HepG2 (cell line): ENCODE measurements around the gene IFT27. TPM values are rescaled to one million over a fixed set of nuclear protein-coding genes. Genes with fewer than 3 reads are reported as not detected.

ENCODE experiments used
- ATAC-seq: fragments of 200-7000 bp; cut with Tn5 transposase; 3 replicates; pipeline ENCODE4 v1.9.1; 2020; ENCODE audit warnings: mild to moderate bottlenecking, moderate library complexity
- Bru-seq: library from RNA; stranded (reverse); fragments of 400-500 nt; gene quantifications from one replicate; lab custom pipeline; 2021; lab: Mats Ljungman, UMichigan
- BruChase-seq, 2 experiments: library from RNA; stranded (reverse); fragments of 400-500 nt; gene quantifications; one replicate each; lab custom pipeline; 2021; lab: Mats Ljungman, UMichigan
- BruUV-seq: library from RNA; stranded (reverse); fragments of 400-500 nt; replicated peaks from 2 replicates; lab custom pipeline; 2021; lab: Mats Ljungman, UMichigan
- CTCF ChIA-PET: fragments of 300-600 bp; formaldehyde crosslinking; extraction: SDS; loops from one replicate; lab custom pipeline; 2021; ENCODE audit warnings: low total read pairs, inconsistent platforms, low intra/inter-chr PET ratio; lab: Yijun Ruan, JAX
- POLR2A ChIA-PET: fragments of 350-600 bp; sonication (Branson Sonifier 250); formaldehyde crosslinking; loops from one replicate; lab custom pipeline; 2020; ENCODE audit warnings: antibody characterized with exemption, inconsistent platforms; lab: Yijun Ruan, JAX
- DNase-seq: peaks from one replicate; pipeline ENCODE4 v3.0.0-alpha.2; 2015; ENCODE audit warnings: low spot score
- FAIRE-seq: peaks from 3 replicates; lab custom pipeline; 2011; peaks lifted over from hg19 to GRCh38; lab: Jason Lieb, UNC
- H2AFZ ChIP-seq: one replicate; pipeline ENCODE4 v1.6.1; 2011; ENCODE audit warnings: low read length, inconsistent platforms
- H3K27ac ChIP-seq: fragments of 300-600 bp; 3 replicates; pipeline ENCODE4 v1.8.0; 2011; ENCODE audit warnings: mixed run types, mild to moderate bottlenecking, mixed read lengths, low read length, inconsistent platforms; ENCODE audit not compliant: insufficient read depth; ENCODE audit errors: extremely low read length
- H3K27me3 ChIP-seq, 2 experiments: fragments of 200-600 bp in 1 of 2; 2 replicates in 1 of 2; 3 replicates in 1 of 2; pipeline versions ENCODE4 v1.6.0 to v1.8.0; 2011; ENCODE audit warnings: low read length in 2 of 2, mild to moderate bottlenecking in 2 of 2, moderate library complexity in 2 of 2, inconsistent platforms in 1 of 2; ENCODE audit not compliant: insufficient read depth in 2 of 2, control insufficient read depth in 1 of 2
- H3K36me3 ChIP-seq, 2 experiments: fragments of 200-600 bp in 1 of 2; replicated peaks in 1 of 2; 2 replicates in 1 of 2; 3 replicates in 1 of 2; pipeline versions ENCODE4 v1.5.1 to v1.8.0; 2011; ENCODE audit warnings: low read length in 2 of 2, inconsistent platforms in 1 of 2; ENCODE audit not compliant: insufficient read depth in 2 of 2, control insufficient read depth in 1 of 2
- H3K4me1 ChIP-seq: 2 replicates; pipeline ENCODE4 v1.5.1; 2012; ENCODE audit warnings: low read length, inconsistent platforms; ENCODE audit not compliant: insufficient read depth
- H3K4me2 ChIP-seq: 2 replicates; pipeline ENCODE4 v1.6.0; 2011; ENCODE audit warnings: low read depth, low read length, inconsistent platforms
- H3K4me3 ChIP-seq, 3 experiments: fragments of 200-600 bp in 1 of 3; sonication (generic), shearing (Covaris generic) in 1 of 3; replicated peaks in 1 of 3; 2 replicates each; pipeline ENCODE4 v1.5.1; 2011 to 2016; ENCODE audit warnings: low read length in 3 of 3, inconsistent platforms in 2 of 3, low read depth in 2 of 3, mild to moderate bottlenecking in 2 of 3, control low read depth in 1 of 3, mixed read lengths in 1 of 3; ENCODE audit not compliant: insufficient read depth in 1 of 3
- H3K79me2 ChIP-seq: one replicate; pipeline ENCODE4 v1.6.1; 2011; ENCODE audit warnings: low read length, inconsistent platforms; ENCODE audit not compliant: insufficient read depth
- H3K9ac ChIP-seq: 2 replicates; pipeline ENCODE4 v1.6.0; 2011; ENCODE audit warnings: mild to moderate bottlenecking, low read depth, low read length, inconsistent platforms; ENCODE audit not compliant: insufficient read depth
- H3K9me3 ChIP-seq: 2 replicates; pipeline ENCODE4 v1.5.1; 2012; ENCODE audit warnings: mild to moderate bottlenecking, low read length
- H4K20me1 ChIP-seq: 2 replicates; pipeline ENCODE4 v1.6.0; 2011; ENCODE audit warnings: inconsistent platforms, mild to moderate bottlenecking, low read length, moderate library complexity; ENCODE audit not compliant: insufficient read depth
- CHD2 ChIP-seq: IDR thresholded peaks from 2 replicates; pipeline ENCODE4 v1.6.1; 2011; ENCODE audit warnings: low read depth, low read length, improper control_type of control experiment
- MIER3 ChIP-seq: IDR thresholded peaks from 2 replicates; pipeline ENCODE4 v1.6.1; 2016; ENCODE audit warnings: missing compliant biosample characterization, borderline replicate concordance
- MTERF4 ChIP-seq: sonication (generic); formaldehyde crosslinking; IDR thresholded peaks from 2 replicates; pipeline ENCODE4 v1.8.0; 2023; ENCODE audit warnings: mild to moderate bottlenecking, missing genetic modification reagents
- NAIF1 ChIP-seq: sonication (generic); formaldehyde crosslinking; IDR thresholded peaks from 2 replicates; pipeline ENCODE4 v1.5.0; 2020; ENCODE audit warnings: mild to moderate bottlenecking, missing genetic modification reagents, borderline replicate concordance
- PCBP1 ChIP-seq: fragments of 200-400 bp; formaldehyde crosslinking; IDR thresholded peaks from 2 replicates; pipeline ENCODE4 v1.6.1; 2017; ENCODE audit warnings: mild to moderate bottlenecking, low read depth, low read length, borderline replicate concordance
- SMC3 ChIP-seq: IDR thresholded peaks from 2 replicates; pipeline ENCODE4 v1.6.1; 2011; ENCODE audit warnings: low read length, improper control_type of control experiment
- SRSF1 ChIP-seq: fragments of 200-400 bp; formaldehyde crosslinking; optimal IDR thresholded peaks from 2 replicates; pipeline ENCODE3; 2017; ENCODE audit warnings: mild to moderate bottlenecking, low read depth, low read length, moderate library complexity
- TAF1 ChIP-seq: sonication (generic); formaldehyde crosslinking; IDR thresholded peaks from 2 replicates; pipeline ENCODE4 v1.4.0; 2020; ENCODE audit warnings: missing genetic modification reagents
- ZFP1 ChIP-seq: IDR thresholded peaks from 2 replicates; pipeline ENCODE4 v1.6.1; 2016
- ZFP36 ChIP-seq: fragments of 150-350 bp; IDR thresholded peaks from 2 replicates; pipeline ENCODE4 v1.6.1; 2018; ENCODE audit warnings: borderline replicate concordance, low read length, low read depth; ENCODE audit not compliant: partially characterized antibody
- ZNF670 ChIP-seq: sonication (generic); formaldehyde crosslinking; IDR thresholded peaks from 2 replicates; pipeline ENCODE4 v1.8.0; 2022; ENCODE audit warnings: mild to moderate bottlenecking, missing genetic modification reagents, borderline replicate concordance
- ZNF784 ChIP-seq: sonication (generic); formaldehyde crosslinking; IDR thresholded peaks from 2 replicates; pipeline ENCODE4 v1.5.1; 2020; ENCODE audit warnings: missing genetic modification reagents, mild to moderate bottlenecking, borderline replicate concordance
- WGBS: methylation state at CpG from one replicate; pipeline ENCODE4 v1.1.6; 2017; ENCODE audit warnings: low lambda C conversion rate; 5-methylcytosine and 5-hydroxymethylcytosine counted together
- in situ Hi-C: cut with HindIII; loops from 2 replicates; pipeline ENCODE4 v1.10.0; 2017; ENCODE audit warnings: low pct_unique_long_range_greater_than_20kb; ENCODE audit not compliant: extremely low pct_ligation_motif_present
- intact Hi-C: fragments of 100-400 bp; cut with micrococcal nuclease; formaldehyde crosslinking; loops from one replicate; pipeline ENCODE4 v1.10.0; 2022; ENCODE audit not compliant: unreplicated experiment
- long read RNA-seq, 2 experiments: library from RNA in 1 of 2; library from polyadenylated mRNA in 1 of 2; stranded (forward) in 1 of 2; unstranded in 1 of 2; transcript quantifications; one replicate each; pipeline ENCODE4 v2.0.0, GENCODE V29; 2019 to 2022
- polyA minus RNA-seq, 3 experiments: library from RNA; depleted of rRNA, polyadenylated mRNA; stranded (reverse); fragments of >200 nt; gene quantifications; 2 replicates each; pipeline ENCODE4 v1.2.3, GENCODE V29; 2011; ENCODE audit warnings: low replicate concordance in 1 of 3
- polyA plus RNA-seq, 8 experiments: library from polyadenylated mRNA; depleted of rRNA in 3 of 8; stranded (reverse) in 7 of 8; unstranded in 1 of 8; fragments of >200 nt; fragmentation: Illumina TruSeq in 4 of 8; extraction: Trizol in 4 of 8; gene quantifications; 2 replicates each; pipeline versions ENCODE4 v1.2.1 to v1.2.3, GENCODE V29; 2011 to 2016; ENCODE audit warnings: low read depth in 4 of 8, missing spikeins in 1 of 8, mixed read lengths in 1 of 8; ENCODE audit not compliant: insufficient read depth in 1 of 8
- total RNA-seq, 5 experiments: library from RNA; depleted of rRNA; stranded (reverse); fragments of >200 nt; fragmentation: Illumina TruSeq; extraction: Trizol; gene quantifications; 2 replicates each; pipeline ENCODE4 v1.2.3, GENCODE V29; 2016; ENCODE audit warnings: low read depth in 1 of 5
- TF ChIP-seq, protein P1 (sequence below): IDR thresholded peaks from 2 replicates; pipeline ENCODE4 v1.6.1; 2016; ENCODE audit warnings: control low read depth
- TF ChIP-seq, protein P2 (sequence below): sonication (generic); formaldehyde crosslinking; IDR thresholded peaks from 2 replicates; pipeline ENCODE4 v1.4.0; 2020; ENCODE audit warnings: mild to moderate bottlenecking, low read depth, missing genetic modification reagents

Gene IFT27, protein sequence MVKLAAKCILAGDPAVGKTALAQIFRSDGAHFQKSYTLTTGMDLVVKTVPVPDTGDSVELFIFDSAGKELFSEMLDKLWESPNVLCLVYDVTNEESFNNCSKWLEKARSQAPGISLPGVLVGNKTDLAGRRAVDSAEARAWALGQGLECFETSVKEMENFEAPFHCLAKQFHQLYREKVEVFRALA
- total RNA-seq (2016; rRNA removed; fragmentation: Illumina TruSeq; extraction: Trizol) (0.33 TPM in 1 of 2 replicates, not detected in the other), polyA plus RNA-seq (2011; rRNA removed) (0.25 and 0.33 TPM in 2 replicates), polyA minus RNA-seq (2011; rRNA and poly(A)+ RNA removed; ENCODE audit: low replicate concordance) (0.44 and 10.2 TPM in 2 replicates), Bru-seq, nascent RNA (percentile 11 among the genes with signal in this experiment), BruChase-seq, experiment 1, labeled RNA remaining after a 6-hour chase (percentile 14 among the genes with signal in this experiment), BruChase-seq, experiment 2, labeled RNA remaining after a 2-hour chase (percentile 11 among the genes with signal in this experiment)
- not detected in 2 replicates for total RNA-seq (2016; cell fraction: cytosol; rRNA removed; fragmentation: Illumina TruSeq; extraction: Trizol; ENCODE audit: low read depth)
- total RNA-seq (2016; cell fraction: insoluble cytoplasmic fraction; rRNA removed; fragmentation: Illumina TruSeq; extraction: Trizol) = 0.19 TPM in 1 of 2 replicates, not detected in the other
- not detected in 2 replicates for total RNA-seq (2016; cell fraction: membrane; rRNA removed; fragmentation: Illumina TruSeq; extraction: Trizol)
- total RNA-seq (2016; cell fraction: nucleus; rRNA removed; fragmentation: Illumina TruSeq; extraction: Trizol) = not detected in 2 replicates
- polyA plus RNA-seq (2011; cell fraction: cytosol; rRNA removed) = 0.17 and 0.19 TPM in 2 replicates
- polyA plus RNA-seq (2011; cell fraction: nucleus; rRNA removed) = 0.63 and 1.2 TPM in 2 replicates
- 0.29 and 0.54 TPM in 2 replicates for polyA plus RNA-seq (2012)
- polyA plus RNA-seq (2016; cell fraction: cytosol; fragmentation: Illumina TruSeq; extraction: Trizol; ENCODE audit: low read depth) = not detected in 2 replicates
- polyA plus RNA-seq (2016; cell fraction: insoluble cytoplasmic fraction; fragmentation: Illumina TruSeq; extraction: Trizol; ENCODE audit: low read depth) = not detected in 2 replicates
- not detected in 2 replicates for polyA plus RNA-seq (2016; cell fraction: membrane; fragmentation: Illumina TruSeq; extraction: Trizol; ENCODE audit: low read depth)
- polyA plus RNA-seq (2016; cell fraction: nucleus; fragmentation: Illumina TruSeq; extraction: Trizol; ENCODE audit: insufficient read depth, low read depth) = not detected in 2 replicates
- polyA minus RNA-seq (2011; cell fraction: cytosol; rRNA and poly(A)+ RNA removed) = not detected in 2 replicates
- 0.39 and 0.50 TPM in 2 replicates for polyA minus RNA-seq (2011; cell fraction: nucleus; rRNA and poly(A)+ RNA removed)
- long read RNA-seq, experiment 1, partial matches to known transcripts = 0 of 1 reads
- long read RNA-seq, experiment 1, other reads (novel, unspliced or antisense) = 0 of 1 reads
- long read RNA-seq, experiment 2, partial matches to known transcripts = 0 of 1 reads
- long read RNA-seq, experiment 2, other reads (novel, unspliced or antisense) = 1 of 1 reads

- intact Hi-C loops = loop anchor here (10.0 kb wide), 1 partner anchor 231 kb away; no protein-coding TSS in a partner anchor
- no TSS peak for BruUV-seq
- no peaks in the 10 kb centered on the region; the same call in 1 of the 2 replicates for H3K9me3 ChIP-seq
- in situ Hi-C loops = loop anchor here (10.0 kb wide), 1 partner anchor 231 kb away; no protein-coding TSS in a partner anchor
- CTCF ChIA-PET = no interaction called here
- no peaks in the 10 kb centered on the region for H3K79me2 ChIP-seq
- peaks cover 11% of the 10 kb centered on the region for H3K4me1 ChIP-seq
- 0 out of 6 replicates have a peak within 1 kb of the TSS, but pooled peaks of 1 of the 3 experiments have one; percentile 22 for H3K4me3 ChIP-seq
- no peaks in the 10 kb centered on the region for H3K36me3 ChIP-seq
- DNase-seq = peak; percentile 82
- peaks cover 3 to 59% of the 10 kb centered on the region in 2 experiments; a peak in 4 of 5 replicates for H3K27me3 ChIP-seq
- H3K4me2 ChIP-seq = peak within 1 kb of the TSS; percentile 19; the same call in 1 of the 2 replicates
- no peak for FAIRE-seq
- H3K9ac ChIP-seq = no peak within 1 kb of the TSS
- H4K20me1 ChIP-seq = no peaks in the 10 kb centered on the region
- H3K27ac ChIP-seq = no peak within 1 kb of the TSS
- peak; percentile 90 for ATAC-seq
- 10% methylated on average over 35 of the region's 43 CpGs for WGBS
- POLR2A ChIA-PET = no interaction called here
- H2AFZ ChIP-seq = no peak within 1 kb of the TSS
- TF ChIP-seq PCBP1 (no peak), NAIF1 (CRISPR knock-in tag) (no peak), ZNF784 (CRISPR knock-in tag) (no peak), ZNF670 (no peak), ZFP1 (no peak), SMC3 (no peak), CHD2 (peak; percentile 60; the same call in 1 of the 2 replicates), MIER3 (CRISPR knock-in tag) (no peak), MTERF4 (no peak), ZFP36 (no peak), SRSF1 (no peak), TAF1 (CRISPR knock-in tag) (no peak)
- TF ChIP-seq, protein P1, sequence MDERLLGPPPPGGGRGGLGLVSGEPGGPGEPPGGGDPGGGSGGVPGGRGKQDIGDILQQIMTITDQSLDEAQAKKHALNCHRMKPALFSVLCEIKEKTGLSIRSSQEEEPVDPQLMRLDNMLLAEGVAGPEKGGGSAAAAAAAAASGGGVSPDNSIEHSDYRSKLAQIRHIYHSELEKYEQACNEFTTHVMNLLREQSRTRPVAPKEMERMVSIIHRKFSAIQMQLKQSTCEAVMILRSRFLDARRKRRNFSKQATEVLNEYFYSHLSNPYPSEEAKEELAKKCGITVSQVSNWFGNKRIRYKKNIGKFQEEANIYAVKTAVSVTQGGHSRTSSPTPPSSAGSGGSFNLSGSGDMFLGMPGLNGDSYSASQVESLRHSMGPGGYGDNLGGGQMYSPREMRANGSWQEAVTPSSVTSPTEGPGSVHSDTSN (CRISPR knock-in tag) = peak; percentile 85
- TF ChIP-seq, protein P2, sequence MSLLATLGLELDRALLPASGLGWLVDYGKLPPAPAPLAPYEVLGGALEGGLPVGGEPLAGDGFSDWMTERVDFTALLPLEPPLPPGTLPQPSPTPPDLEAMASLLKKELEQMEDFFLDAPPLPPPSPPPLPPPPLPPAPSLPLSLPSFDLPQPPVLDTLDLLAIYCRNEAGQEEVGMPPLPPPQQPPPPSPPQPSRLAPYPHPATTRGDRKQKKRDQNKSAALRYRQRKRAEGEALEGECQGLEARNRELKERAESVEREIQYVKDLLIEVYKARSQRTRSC (CRISPR knock-in tag) = no peak
Observed at GRCh38 chr22:36775964-36776669, at the start of gene IFT27. Gene IFT27 (minus strand): TSS chr22:36776119. CDS start chr22:36775707, 412 bp downstream.
